ENCODE data around the gene C1QTNF5.

- TF ChIP-seq CTCF (IDR thresholded peaks at IDR 0.05; ENCODE audit: poor library complexity) (no peak), EZH2 (IDR thresholded peaks at IDR 0.05; ENCODE audit: borderline replicate concordance) (no peak)
Measured at GRCh38 chr11:119357074-119357473, 16.4 kb upstream of the C1QTNF5 start.

Data from hepatocyte (in vitro differentiated cells).